Right ventricle myocardium superior (tissue), 1 donor: Measurements from ENCODE around the gene TM9SF2. TPM values are rescaled to one million over a fixed set of nuclear protein-coding genes. Genes with fewer than 3 reads are reported as not detected.
"Not testable (repeated sequence)": the region's sequence is repeated elsewhere in the genome, so short reads cannot be mapped to it uniquely, and the experiment has no call there.

Experiments
- ATAC-seq: fragments of 200-7000 bp; cut with Tn5 transposase; one replicate; pipeline ENCODE4 v1.9.1; 2020; ENCODE audit warnings: mild to moderate bottlenecking; ENCODE audit not compliant: poor library complexity
- DNase-seq: peaks from one replicate; pipeline ENCODE4 v3.0.0-alpha.2; 2020
- intact Hi-C: fragments of 100-400 bp; cut with DNase I; formaldehyde crosslinking; loops from one replicate; pipeline ENCODE4 v1.11.2; 2022
- long read RNA-seq: library from polyadenylated mRNA; unstranded; transcript quantifications from one replicate; pipeline ENCODE4 v2.0.0, GENCODE V29; 2021
- total RNA-seq: library from RNA; stranded (reverse); fragmentation: NEBNext Ultra II Directional; extraction: Animal tissue kit (Norgen Biotek cat#: 25700); gene quantifications from one replicate; pipeline ENCODE4 v1.2.1, GENCODE V29; 2021
- donor health status: DM: no; HTN: yes; CAD: no; lungs with severe emphysema.

Gene TM9SF2, protein sequence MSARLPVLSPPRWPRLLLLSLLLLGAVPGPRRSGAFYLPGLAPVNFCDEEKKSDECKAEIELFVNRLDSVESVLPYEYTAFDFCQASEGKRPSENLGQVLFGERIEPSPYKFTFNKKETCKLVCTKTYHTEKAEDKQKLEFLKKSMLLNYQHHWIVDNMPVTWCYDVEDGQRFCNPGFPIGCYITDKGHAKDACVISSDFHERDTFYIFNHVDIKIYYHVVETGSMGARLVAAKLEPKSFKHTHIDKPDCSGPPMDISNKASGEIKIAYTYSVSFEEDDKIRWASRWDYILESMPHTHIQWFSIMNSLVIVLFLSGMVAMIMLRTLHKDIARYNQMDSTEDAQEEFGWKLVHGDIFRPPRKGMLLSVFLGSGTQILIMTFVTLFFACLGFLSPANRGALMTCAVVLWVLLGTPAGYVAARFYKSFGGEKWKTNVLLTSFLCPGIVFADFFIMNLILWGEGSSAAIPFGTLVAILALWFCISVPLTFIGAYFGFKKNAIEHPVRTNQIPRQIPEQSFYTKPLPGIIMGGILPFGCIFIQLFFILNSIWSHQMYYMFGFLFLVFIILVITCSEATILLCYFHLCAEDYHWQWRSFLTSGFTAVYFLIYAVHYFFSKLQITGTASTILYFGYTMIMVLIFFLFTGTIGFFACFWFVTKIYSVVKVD
- 56.8 TPM for total RNA-seq
- long read RNA-seq, transcript TM9SF2-201 (17 exons, 3,430 nt), result major isoform, 403 of 426 reads
- long read RNA-seq, partial matches to known transcripts, result 4 of 426 reads
- long read RNA-seq, other reads (novel, unspliced or antisense), result 18 of 426 reads

DNA sequence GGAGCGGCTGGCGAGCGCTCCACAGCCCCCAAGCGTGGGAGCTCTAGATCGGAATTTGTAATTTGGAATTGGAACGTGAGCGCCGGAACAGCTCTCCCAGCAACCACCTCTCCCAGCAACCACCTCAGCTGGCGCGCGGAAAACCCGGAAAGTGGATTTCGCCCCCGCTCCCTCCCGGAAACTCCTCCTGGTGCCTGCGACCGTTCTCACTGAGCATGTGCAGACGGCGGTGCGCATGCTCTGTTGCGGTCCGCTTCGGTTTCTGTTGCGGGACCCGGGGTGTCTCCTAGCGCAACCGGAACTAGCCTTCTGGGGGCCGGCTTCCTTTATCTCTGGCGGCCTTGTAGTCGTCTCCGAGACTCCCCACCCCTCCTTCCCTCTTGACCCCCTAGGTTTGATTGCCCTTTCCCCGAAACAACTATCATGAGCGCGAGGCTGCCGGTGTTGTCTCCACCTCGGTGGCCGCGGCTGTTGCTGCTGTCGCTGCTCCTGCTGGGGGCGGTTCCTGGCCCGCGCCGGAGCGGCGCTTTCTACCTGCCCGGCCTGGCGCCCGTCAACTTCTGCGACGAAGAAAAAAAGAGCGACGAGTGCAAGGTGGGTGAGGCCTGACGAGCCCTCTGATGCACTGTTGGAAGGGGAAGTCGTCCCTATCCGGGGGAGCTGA, at the start of gene TM9SF2:
TM9SF2 (plus strand) TSS at position 289 of the 664 bp plus-strand sequence; CDS start at position 424, 135 bp downstream.
- intact Hi-C loops, result loop anchor here (10.0 kb wide), 1 partner anchor 57 kb away; no protein-coding TSS in a partner anchor
- peak; percentile 98 for DNase-seq
- peak; percentile 92 for ATAC-seq

DNA sequence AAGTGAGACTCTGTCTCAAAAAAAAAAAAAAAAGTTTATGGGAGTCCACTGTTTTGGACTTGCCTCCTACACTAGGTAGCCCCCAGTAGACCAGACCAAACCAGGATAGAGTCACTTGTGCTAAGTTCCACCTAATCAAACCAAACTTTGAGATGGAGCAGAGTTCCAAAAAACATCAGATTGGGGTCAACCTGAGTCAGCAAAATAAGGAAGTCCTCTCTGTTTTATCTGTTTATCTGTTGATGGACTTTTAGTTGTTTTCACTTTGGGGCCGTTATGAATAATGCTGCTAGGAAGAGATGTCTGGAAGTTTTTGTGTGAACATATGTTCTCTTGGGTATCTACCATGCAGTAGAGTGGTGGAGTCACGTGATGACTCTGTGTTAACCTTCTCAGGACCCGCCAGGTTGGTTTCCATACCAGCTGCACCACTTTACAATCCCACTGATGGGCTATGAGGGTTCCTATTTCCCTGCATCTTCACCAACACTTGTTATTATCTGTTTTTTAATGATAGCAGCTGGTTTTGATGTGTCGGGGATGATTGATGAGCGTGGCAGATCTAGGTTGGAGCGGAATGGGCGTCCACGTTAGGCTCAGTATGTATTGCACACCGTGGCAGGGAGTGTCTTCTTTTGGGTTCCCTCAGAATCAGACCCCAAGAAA, 46.6 kb upstream of the TM9SF2 start:
- intact Hi-C loops, result no loop called here
- ATAC-seq (no peak), DNase-seq (no peak)

DNA sequence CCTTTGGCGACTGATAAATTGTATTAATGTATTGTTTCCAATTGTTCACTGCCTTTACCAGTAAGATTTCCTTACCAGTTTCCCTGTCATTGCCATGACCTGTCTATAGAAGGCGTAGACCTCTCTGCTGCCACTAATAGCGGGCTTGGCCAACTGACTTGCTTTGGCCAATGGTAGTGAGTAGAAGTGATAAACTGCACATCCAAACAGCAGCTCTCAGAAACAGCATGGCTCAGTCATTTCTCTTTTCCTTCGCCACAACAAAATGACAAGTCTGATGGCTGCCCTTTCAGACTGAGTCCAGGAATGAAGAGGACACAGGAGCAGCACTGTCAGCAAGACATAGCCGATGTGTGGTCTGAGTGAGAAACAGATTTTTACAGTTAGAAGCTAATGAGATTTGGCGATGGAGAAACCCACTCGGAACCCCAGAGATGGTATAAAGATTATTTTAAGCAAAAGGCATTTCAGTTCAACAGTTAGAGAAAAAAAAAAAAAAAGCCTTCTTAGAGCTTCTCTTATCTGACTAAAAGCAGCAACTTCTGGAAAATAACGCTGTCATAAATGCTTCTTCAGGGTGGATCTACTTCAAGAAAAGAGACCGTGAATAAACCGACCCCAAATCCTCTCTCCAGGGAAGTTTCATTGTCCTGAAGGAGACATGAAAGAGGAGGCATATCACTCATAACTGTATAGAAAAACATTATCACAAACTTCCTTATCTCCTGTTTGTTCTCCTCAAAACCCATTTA, 42.0 kb upstream of the TM9SF2 start:
- ATAC-seq, result no peak
- intact Hi-C loops, result no loop called here
- no peak for DNase-seq

DNA sequence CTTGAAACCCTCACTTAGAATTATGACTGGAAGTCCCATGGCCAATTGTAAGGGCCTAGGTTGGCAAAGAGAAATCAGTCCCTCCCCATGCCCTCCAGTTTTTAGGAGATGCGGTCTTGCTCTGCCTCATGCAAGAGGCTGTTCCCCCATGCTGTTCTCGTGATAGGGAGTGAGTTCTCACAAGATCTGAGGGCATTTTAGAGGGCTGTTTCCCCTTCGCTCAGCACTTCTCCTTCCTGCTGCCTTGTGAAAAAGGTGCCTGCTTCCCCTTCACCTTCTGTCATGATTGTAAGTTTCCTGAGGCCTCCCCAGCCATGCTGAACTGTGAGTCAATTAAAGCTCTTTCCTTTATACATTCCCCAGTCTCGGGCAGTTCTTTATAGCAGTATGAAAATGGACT, 40.5 kb upstream of the TM9SF2 start:
- intact Hi-C loops, ATAC-seq, DNase-seq: not testable (repeated sequence)

DNA sequence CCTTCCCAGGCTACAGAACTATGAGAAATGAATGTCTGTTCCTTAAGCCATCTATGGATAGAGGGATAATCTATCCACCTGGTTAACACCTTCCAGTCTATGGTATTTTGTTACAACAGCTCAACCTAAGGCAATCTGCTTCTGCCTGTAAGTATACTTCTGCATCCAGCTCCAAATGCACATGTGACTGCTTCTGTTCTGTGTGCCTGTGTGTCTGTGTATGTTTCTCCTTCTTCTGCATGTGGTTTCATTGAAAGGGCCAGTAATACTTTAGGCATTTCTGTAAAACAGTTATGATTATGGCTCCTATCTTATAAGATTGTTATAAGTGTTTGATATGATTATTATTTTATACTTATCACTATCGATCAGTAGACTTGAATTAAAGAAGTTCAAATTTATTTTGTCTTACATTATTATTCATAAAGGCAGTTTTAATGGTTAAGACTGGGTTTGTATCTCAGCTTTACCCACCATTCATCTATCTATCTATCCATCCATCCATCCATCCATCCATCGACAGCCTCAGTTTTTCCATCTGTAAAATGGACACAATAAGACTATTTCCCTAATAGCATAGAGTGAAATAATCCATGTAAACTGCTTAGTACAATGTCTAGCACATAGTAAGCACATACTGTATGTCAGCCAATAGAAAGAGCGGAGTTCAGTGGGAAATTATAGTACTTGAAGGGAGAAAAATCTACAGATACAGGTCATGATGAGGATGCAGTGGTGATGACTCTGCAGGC, 37.5 kb upstream of the TM9SF2 start:
- intact Hi-C loops, result no loop called here
- ATAC-seq (no peak), DNase-seq (no peak)

DNA sequence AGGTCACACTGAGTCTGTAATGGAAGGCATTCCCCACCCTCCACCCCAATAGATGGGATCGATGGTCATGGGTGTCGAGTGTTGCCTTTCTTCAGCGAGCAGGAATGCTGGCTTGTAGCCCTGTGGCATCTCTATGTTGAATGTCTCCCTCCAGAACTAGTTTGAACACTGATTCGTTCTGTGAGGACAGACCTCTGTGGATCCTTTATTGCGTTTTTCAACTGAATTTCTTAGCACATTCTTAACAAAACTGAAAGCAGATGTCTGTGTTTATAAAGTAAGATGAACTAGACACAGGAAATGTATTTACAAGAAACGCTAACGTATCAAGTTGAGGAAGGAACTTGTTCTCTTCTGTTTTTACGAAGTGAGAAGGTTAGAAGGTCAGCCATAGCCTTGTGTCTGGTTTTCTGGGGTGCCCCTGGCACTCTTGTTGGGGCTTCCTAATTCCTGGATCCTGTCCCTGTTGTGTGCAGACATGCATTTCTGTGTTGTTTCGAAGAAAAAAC, 36.8 kb upstream of the TM9SF2 start:
- intact Hi-C loops, result no loop called here
- DNase-seq (no peak), ATAC-seq (no peak)

DNA sequence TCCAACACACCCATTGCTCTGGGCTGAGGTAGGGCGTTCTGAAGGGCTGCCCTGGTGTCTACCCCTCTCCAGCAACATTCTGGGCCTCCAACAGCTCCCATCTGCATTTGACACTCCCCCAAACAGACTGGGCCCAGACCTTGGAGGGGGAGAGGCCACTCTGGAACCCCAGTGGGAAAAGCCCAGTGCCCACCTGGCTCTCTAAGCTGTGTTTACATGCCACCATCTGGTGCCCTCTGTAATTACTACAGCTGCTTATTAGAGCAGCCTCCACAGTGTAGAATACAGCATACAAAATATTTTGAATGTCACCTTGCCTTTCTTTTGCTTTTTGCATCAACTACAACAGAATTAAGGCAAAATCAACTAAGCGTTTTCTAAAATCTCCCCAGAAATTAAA, 35.8 kb upstream of the TM9SF2 start:
- intact Hi-C loops, result no loop called here
- DNase-seq (no peak), ATAC-seq (no peak)

DNA sequence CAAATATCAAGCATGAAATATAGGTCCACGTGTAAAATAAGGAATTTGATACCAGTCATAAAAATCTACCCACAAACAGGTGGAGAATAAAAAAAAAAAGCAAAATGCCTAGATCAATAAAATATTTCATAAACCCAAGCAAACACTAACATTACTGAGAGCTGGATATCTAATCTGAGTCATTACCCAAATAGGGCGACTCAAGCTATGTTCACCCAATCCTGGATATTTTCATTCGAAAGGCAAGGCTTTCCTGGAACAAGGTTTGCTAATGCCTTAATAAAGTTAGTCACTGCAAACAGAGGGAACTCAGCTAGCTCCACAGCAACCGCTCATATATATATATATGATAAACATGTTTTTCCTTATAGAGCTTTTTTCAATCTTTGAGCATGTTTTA, 33.5 kb upstream of the TM9SF2 start:
- no peak for ATAC-seq
- no peak for DNase-seq
- intact Hi-C loops, result no loop called here

DNA sequence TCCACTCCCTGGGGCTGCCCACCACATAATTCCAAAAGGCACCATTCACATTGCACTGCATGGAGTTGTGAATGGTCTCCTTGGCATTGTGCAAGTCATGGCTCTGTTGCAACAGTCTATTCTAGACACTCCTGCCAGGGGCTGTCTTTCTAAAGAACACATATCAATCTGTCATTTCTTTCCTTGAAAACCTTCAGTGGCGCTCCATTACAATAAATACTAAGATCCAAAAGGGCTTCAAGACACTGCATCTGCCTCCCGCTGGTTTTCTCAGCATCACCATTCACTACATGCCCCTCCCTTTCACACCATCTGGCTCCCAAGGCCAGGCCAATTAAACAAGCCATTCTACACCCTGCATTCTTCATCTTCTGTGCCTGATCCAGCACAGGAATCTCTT, 32.2 kb upstream of the TM9SF2 start:
- no peak for DNase-seq
- ATAC-seq, result no peak
- intact Hi-C loops, result no loop called here

DNA sequence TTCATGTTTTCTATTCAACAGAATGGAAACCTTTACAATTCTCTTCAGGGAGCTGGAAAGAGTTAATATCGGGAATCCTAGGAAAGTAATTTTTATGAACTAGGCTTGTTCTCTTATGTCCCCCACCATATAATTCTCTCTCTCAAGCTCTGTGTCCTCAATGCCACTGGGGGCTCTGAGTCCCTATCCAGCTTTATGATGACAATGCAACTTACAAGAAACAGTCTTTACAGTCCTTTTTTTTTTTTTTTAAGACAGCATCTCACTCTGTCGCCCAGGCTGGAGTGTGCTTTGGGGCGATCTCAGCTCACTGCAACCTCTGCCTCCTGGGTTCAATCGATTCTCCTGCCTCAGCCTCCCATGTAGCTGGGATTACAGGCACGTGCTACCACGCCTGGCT, 31.2 kb upstream of the TM9SF2 start:
- DNase-seq (no peak), ATAC-seq (no peak)
- intact Hi-C loops, result no loop called here

DNA sequence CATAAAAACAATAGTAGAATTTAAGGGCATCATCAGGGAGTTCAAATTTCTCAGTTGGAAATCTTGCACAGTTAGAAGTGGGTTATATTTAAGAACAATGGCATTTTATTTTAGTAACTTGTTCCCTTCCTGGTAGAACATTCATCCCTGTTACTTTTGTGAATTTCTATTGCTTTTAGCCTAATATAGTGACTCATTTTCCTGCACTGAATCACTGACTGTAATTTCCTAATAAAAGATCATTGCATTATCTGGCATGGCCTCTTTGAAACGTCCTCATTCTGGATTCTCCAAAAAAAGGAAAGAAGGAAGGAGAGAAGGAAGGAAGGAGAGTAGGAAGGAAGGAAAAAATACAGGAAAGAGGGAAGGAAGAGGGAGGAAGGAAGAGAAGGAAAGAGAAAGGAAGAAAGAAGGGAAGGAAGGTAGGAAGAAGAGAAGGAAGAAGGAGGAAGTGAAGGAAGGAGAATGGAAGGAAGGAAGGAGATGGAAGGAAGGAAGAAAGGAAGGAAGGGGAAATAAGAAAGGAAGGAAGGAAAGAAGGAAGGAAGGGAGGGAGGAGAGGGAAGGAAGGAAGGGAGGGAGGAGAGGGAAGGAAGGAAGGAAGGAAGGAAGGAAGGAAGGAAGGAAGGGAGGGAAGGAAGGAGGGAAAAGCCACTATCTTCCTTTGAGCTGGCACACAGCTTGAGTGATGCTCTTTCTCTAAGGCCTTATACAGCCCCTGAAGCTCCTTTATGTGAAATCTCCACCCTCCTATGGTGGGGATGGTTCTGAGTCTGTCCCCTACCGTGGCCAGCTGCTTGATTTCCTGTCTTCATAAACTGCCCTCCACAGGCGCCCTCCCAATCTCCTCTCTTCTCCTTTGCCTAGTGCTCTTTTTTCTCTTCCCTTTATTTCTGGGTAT, 29.8 kb upstream of the TM9SF2 start:
- ATAC-seq, result no peak

DNA sequence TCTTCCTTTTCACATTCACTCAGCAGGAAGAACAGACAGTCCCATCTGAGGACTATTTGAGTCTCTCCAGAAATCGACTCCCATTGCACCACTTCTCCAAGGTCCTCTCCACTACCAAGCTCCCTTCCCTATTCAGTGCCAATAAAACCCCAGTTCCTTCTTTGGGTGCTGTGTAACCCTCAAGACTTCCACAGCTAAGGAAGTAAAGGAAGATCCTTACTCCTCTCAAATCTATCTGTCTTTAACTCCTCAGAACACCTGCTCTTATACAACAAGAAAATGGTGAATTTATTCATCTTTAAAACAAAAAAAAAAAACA, 29.2 kb upstream of the TM9SF2 start:
- no peak for ATAC-seq
- intact Hi-C loops, result no loop called here
- no peak for DNase-seq

More for the DNA sequence above, 29.8 kb upstream of the TM9SF2 start:
- intact Hi-C loops, result no loop called here
- DNase-seq, result no peak

DNA sequence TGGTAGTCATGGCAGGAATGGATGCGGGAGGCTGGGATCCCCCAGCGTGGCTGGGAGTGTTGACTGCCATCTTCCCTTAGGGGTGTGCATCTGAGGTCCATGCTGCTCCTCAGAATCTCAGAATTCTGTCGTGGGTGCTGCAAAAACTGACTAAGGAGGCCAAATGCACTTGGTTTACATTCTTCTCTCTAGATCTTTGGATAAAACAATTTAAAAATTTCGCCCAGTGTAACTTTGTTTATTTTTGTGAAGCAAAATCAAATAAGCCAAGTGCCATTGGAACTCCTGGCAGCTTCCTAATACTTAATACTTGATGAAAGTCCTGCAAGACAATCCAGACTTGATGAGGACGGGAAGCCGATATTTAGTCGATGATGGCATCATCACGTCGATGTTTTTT, 27.8 kb upstream of the TM9SF2 start:
- intact Hi-C loops, result no loop called here
- ATAC-seq (no peak), DNase-seq (no peak)

DNA sequence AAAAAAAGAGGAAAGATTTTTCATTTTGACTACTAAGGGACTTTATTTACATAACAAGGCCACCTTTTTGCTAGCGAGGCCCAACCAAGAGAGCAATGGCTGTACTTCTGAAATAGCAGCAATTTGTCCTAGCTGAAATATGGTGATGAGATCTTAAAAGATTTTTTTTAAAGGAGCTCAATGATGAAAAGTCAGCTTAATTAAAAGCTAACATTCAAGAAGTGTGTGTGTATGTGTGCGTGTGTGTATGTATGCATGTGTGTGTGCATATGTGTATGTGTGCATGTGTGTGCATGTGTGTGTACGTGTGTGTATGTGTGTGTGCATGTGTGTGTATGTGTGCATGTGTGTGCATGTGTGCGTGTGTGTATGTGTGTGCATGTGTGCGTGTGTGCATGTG, 24.6 kb upstream of the TM9SF2 start:
- intact Hi-C loops, result no loop called here
- DNase-seq (no peak), ATAC-seq (no peak)

DNA sequence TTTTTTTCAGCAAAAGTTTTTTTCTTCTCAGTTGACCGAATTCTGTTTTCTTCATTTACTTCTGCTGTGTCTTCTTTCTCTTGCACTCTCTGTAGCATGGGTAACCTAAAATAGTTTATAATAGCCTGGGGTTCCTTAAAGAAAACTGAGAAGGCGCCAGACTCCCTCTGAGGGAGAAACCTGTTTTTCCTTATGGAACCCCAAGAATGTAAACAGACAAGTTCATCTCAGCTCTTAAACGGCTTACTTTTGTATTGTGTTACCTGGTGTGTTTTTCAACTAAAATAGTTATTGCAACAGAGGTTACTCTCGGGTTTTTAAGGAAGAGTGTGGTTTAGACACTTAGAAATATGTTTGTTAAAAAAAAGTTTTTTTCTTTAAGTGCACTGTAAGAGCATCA, 23.8 kb upstream of the TM9SF2 start:
- DNase-seq (no peak), ATAC-seq (no peak)
- intact Hi-C loops, result no loop called here

DNA sequence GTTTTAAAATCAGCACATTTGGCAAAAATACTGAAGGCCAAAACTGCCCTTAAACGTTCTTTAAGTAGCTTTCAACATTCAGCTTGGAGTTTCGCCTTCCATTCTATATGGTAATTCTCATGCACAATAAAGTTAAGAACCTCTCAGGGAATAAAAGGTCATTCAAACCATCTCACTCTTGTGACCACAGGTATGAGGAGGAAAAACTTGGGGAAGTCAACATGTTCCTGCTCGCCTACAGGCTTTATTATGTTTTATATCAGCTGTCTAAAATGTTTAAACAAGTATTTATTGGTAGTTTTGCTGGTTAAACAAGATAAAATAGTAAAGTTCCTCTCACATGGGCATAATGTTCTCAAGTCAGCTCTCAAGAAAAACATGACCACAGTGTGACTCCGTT, 19.9 kb upstream of the TM9SF2 start:
- no peak for ATAC-seq
- intact Hi-C loops, result no loop called here
- no peak for DNase-seq

DNA sequence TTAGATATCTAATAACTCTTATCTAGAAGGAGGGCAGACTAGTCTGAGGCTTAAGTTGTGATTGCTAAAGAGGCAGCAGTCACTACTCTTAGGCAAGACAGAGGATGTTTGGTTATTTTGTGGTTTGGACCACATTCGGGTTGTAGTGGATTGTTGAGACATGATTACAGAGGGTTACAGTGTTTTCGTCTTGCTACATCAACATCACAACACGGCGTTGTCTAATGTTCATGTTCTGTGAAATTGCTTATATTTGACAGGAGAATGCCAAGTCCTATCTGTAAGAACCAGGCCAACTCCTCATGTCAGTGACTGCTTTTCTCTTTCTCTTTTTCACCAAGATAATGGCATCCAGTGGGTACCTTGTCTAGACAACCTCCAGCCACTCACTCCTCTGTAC, 16.8 kb upstream of the TM9SF2 start:
- intact Hi-C loops, result no loop called here
- ATAC-seq (no peak), DNase-seq (no peak)
